Natural killer cell (primary cell): ENCODE results near the gene NUP98. TPM values are rescaled to one million over a fixed set of nuclear protein-coding genes. Genes with fewer than 3 reads are reported as not detected.

Experiments used
- ATAC-seq, 3 donors: fragments of 150-1000 bp in 2 of 3; fragments of 200-7000 bp in 1 of 3; cut with Tn5 transposase; 1 replicate in 1 of 3; 2 replicates in 2 of 3; pipeline ENCODE4 v1.10.0; 2021; ENCODE audit warnings: mild to moderate bottlenecking in 2 of 3, moderate library complexity in 2 of 3
- DNase-seq, 2 donors: peaks; one replicate each; pipeline versions ENCODE4 v3.0.0 to v3.0.0-alpha.2; 2013 to 2021; ENCODE audit warnings: mixed read lengths in 1 of 2
- H3K27ac ChIP-seq: one replicate; pipeline ENCODE4 v1.5.1; 2013; ENCODE audit warnings: mild to moderate bottlenecking, low read length
- H3K27me3 ChIP-seq: one replicate; pipeline ENCODE4 v1.6.1; 2013; ENCODE audit warnings: low read length; ENCODE audit not compliant: control insufficient read depth, insufficient read depth
- H3K36me3 ChIP-seq: one replicate; pipeline ENCODE4 v1.6.1; 2013; ENCODE audit warnings: low read length; ENCODE audit not compliant: control insufficient read depth, insufficient read depth
- H3K4me1 ChIP-seq: one replicate; pipeline ENCODE4 v1.6.1; 2013; ENCODE audit warnings: low read length; ENCODE audit not compliant: control insufficient read depth, insufficient read depth
- H3K4me3 ChIP-seq: one replicate; pipeline ENCODE4 v1.5.1; 2013; ENCODE audit warnings: low read length
- H3K9me3 ChIP-seq: one replicate; pipeline ENCODE4 v1.6.1; 2013; ENCODE audit warnings: low read length; ENCODE audit not compliant: control insufficient read depth, insufficient read depth
- H3K27ac Mint-ChIP-seq, 2 donors: one replicate each; pipeline ENCODE4 v1.8.0; 2022; ENCODE audit warnings: mild to moderate bottlenecking in 2 of 2, mixed read lengths in 2 of 2, moderate library complexity in 1 of 2
- H3K27me3 Mint-ChIP-seq, 2 donors: one replicate each; pipeline ENCODE4 v1.8.0; 2022; ENCODE audit warnings: low read depth in 2 of 2, mixed read lengths in 2 of 2
- H3K36me3 Mint-ChIP-seq: one replicate; pipeline ENCODE4 v1.8.0; 2022; ENCODE audit warnings: mixed read lengths
- H3K4me1 Mint-ChIP-seq, 2 donors: one replicate each; pipeline ENCODE4 v1.8.0; 2022; ENCODE audit warnings: mixed read lengths in 2 of 2
- H3K4me3 Mint-ChIP-seq: one replicate; pipeline ENCODE4 v1.8.0; 2022; ENCODE audit warnings: mild to moderate bottlenecking, moderate library complexity, mixed read lengths
- H3K9me3 Mint-ChIP-seq, 2 donors: one replicate each; pipeline ENCODE4 v1.8.0; 2022; ENCODE audit warnings: mixed read lengths in 2 of 2
- WGBS: methylation state at CpG from one replicate; pipeline ENCODE4 v1.1.7; 2013; ENCODE audit warnings: missing lambda C conversion rate; ENCODE audit not compliant: insufficient coverage; 5-methylcytosine and 5-hydroxymethylcytosine counted together
- intact Hi-C: fragments of 100-400 bp; cut with micrococcal nuclease; formaldehyde crosslinking; loops from one replicate; pipeline ENCODE4 v1.14.2; 2022
- total RNA-seq, 4 donors: library from RNA; stranded (reverse); fragments of 120-200 nt in 1 of 4; gene quantifications; one replicate each; pipeline versions ENCODE4 v1.2.3 to v1.2.4, GENCODE V29; 2013 to 2022
- TF ChIP-seq, protein P1 (sequence below): fragments of 200-600 bp; IDR thresholded peaks from one replicate; pipeline ENCODE4 v1.8.0; 2022; ENCODE audit warnings: antibody characterized with exemption

Gene NUP98
- total RNA-seq, 3 donors from 2014 or later (not counting 1 experiment from before 2014, with no cell fraction given), result 88.5 to 103 (median 92.8) TPM

DNA sequence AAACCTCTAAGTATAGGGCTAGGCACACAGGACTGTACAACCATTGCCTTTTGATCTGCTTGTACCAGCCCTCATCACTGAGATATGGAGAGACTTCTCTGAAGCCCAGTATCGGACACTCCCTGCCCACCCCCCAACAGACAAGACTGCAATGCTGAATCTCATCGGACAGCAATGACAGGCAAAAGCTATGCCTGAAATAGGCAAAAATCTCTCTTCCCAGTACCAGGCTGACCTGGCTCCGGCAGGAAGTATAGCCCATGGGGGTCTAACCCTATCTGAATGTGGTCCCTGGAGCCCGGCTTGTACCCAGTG lies 37.0 kb upstream of the NUP98 start:
- WGBS, result 28% methylated on average over 4 of the region's 4 CpGs

DNA sequence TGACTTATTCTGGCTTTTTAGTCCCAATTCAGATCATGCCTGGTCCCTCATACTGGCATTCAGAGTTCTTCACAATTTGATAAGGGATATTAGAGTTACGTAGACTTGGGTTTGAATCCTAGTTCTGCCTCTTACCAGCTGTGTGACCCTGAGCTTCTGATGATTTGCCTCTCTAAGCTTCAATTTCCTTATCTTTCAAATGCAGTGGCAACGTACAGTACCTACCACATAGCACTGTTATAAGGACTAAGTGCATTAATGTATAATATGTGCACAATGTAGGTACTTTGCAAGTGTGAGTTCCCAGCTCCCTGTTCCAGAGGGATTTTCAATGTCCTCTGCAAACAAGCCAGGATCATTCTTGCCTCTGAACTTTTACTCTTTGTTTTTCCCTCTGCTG lies 36.1 kb upstream of the NUP98 start:
- H3K9me3 Mint-ChIP-seq, result no peaks in the 10 kb centered on the region
- TF ChIP-seq, protein P1, sequence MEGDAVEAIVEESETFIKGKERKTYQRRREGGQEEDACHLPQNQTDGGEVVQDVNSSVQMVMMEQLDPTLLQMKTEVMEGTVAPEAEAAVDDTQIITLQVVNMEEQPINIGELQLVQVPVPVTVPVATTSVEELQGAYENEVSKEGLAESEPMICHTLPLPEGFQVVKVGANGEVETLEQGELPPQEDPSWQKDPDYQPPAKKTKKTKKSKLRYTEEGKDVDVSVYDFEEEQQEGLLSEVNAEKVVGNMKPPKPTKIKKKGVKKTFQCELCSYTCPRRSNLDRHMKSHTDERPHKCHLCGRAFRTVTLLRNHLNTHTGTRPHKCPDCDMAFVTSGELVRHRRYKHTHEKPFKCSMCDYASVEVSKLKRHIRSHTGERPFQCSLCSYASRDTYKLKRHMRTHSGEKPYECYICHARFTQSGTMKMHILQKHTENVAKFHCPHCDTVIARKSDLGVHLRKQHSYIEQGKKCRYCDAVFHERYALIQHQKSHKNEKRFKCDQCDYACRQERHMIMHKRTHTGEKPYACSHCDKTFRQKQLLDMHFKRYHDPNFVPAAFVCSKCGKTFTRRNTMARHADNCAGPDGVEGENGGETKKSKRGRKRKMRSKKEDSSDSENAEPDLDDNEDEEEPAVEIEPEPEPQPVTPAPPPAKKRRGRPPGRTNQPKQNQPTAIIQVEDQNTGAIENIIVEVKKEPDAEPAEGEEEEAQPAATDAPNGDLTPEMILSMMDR, result no peak
- DNase-seq (no peak), ATAC-seq (no peak)
- H3K4me3 Mint-ChIP-seq, result peak overlapping the region; percentile 81
- H3K27me3 Mint-ChIP-seq, result no peaks in the 10 kb centered on the region
- intact Hi-C loops, result no loop called here
- peaks cover 83% of the 10 kb centered on the region for H3K4me1 ChIP-seq
- no peaks in the 10 kb centered on the region for H3K9me3 ChIP-seq
- WGBS, result 100% methylated on average over 1 of the region's 2 CpGs
- no peak overlapping the region for H3K4me3 ChIP-seq
- no peak overlapping the region for H3K27ac ChIP-seq
- no peaks in the 10 kb centered on the region for H3K36me3 Mint-ChIP-seq
- peak overlapping the region; percentile 90 to 95 for H3K27ac Mint-ChIP-seq
- H3K36me3 ChIP-seq, result peaks cover 19% of the 10 kb centered on the region
- H3K27me3 ChIP-seq, result no peaks in the 10 kb centered on the region
- H3K4me1 Mint-ChIP-seq, result peaks cover 74 to 87% of the 10 kb centered on the region in 2 donors

More for the DNA sequence above, 37.0 kb upstream of the NUP98 start:
- intact Hi-C loops, result no loop called here
- ATAC-seq (no peak), DNase-seq (no peak)
- Mint-ChIP-seq H3K4me1 (peaks cover 82 to 96% of the 10 kb centered on the region in 2 donors), H3K9me3 (no peaks in the 10 kb centered on the region), H3K4me3 (peak overlapping the region; percentile 81), H3K27ac (peak overlapping the region; percentile 90 to 95), H3K27me3 (no peaks in the 10 kb centered on the region), H3K36me3 (no peaks in the 10 kb centered on the region)
- Histone ChIP-seq H3K4me1 (peaks cover 91% of the 10 kb centered on the region), H3K27me3 (no peaks in the 10 kb centered on the region), H3K36me3 (peaks cover 17% of the 10 kb centered on the region), H3K27ac (peak overlapping the region; percentile 84), H3K9me3 (no peaks in the 10 kb centered on the region), H3K4me3 (no peak overlapping the region)
- TF ChIP-seq, protein P1, result no peak

DNA sequence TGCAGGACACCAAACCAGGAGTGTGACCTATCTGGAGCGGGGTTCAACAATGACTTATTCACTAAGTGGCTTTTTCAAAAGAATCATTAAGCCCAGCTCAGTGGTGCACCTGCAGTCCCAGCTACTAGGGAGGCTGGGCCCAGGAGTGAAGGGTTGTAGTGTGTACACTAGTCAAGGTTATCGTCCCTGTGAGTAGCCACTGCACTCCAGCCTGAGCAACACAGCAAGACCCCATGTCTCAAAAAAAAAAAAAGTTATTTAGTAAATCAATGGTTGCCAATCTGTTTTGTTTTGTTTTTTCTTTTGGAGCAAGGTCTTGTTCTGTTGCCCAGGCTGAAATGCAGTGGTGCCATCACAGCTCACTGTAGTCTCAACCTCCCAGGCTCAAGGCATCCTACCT lies 35.5 kb upstream of the NUP98 start:
- H3K4me3 Mint-ChIP-seq, result no peak overlapping the region
- WGBS, result 84% methylated on average over 2 of the region's 2 CpGs
- Histone ChIP-seq H3K27ac (no peak overlapping the region), H3K9me3 (no peaks in the 10 kb centered on the region), H3K27me3 (no peaks in the 10 kb centered on the region), H3K4me3 (no peak overlapping the region), H3K4me1 (peaks cover 76% of the 10 kb centered on the region), H3K36me3 (peaks cover 25% of the 10 kb centered on the region)
- no peaks in the 10 kb centered on the region for H3K9me3 Mint-ChIP-seq
- ATAC-seq (no peak), DNase-seq (peak in 1 of 2 donors; percentile 18)
- H3K4me1 Mint-ChIP-seq, result peaks cover 69 to 85% of the 10 kb centered on the region in 2 donors
- peak overlapping the region; percentile 90 to 95 for H3K27ac Mint-ChIP-seq
- TF ChIP-seq, protein P1, result no peak
- no peaks in the 10 kb centered on the region for H3K36me3 Mint-ChIP-seq
- no peaks in the 10 kb centered on the region for H3K27me3 Mint-ChIP-seq
- intact Hi-C loops, result no loop called here
